H1 (cell line): Measurements from ENCODE around the gene RPS6KA5. TPM values are rescaled to one million over a fixed set of nuclear protein-coding genes. Genes with fewer than 3 reads are reported as not detected.

Experiments used
- CTCF ChIA-PET: fragments of 300-600 bp; sonication (Branson Sonifier 250); formaldehyde crosslinking; loops from one replicate; lab custom pipeline; 2021; ENCODE audit not compliant: partially characterized antibody; lab: Charles Lee
- POLR2A ChIA-PET: fragments of 300-600 bp; sonication (Branson Sonifier 250); formaldehyde crosslinking; loops from one replicate; lab custom pipeline; 2021; ENCODE audit warnings: inconsistent platforms; ENCODE audit not compliant: partially characterized antibody; lab: Charles Lee
- DNase-seq, 2 experiments: peaks; one replicate each; pipeline versions ENCODE4 v3.0.0 to v3.0.0-alpha.2; 2010 to 2022; ENCODE audit warnings: low spot score in 2 of 2, low read depth in 1 of 2, mixed read lengths in 1 of 2
- FAIRE-seq: peaks from 2 replicates; lab custom pipeline; 2011; peaks lifted over from hg19 to GRCh38; lab: Jason Lieb, UNC
- H2AFZ ChIP-seq: 2 replicates; pipeline ENCODE4 v1.8.1; 2012; ENCODE audit warnings: low read length, inconsistent platforms
- H2AK5ac ChIP-seq: 2 replicates; pipeline ENCODE4 v1.6.1; 2013; ENCODE audit warnings: low read depth, low read length
- H2BK120ac ChIP-seq: replicated peaks from 2 replicates; pipeline ENCODE3; 2013; ENCODE audit warnings: low read depth, low read length, inconsistent platforms
- H2BK12ac ChIP-seq: 2 replicates; pipeline ENCODE4 v1.6.1; 2013; ENCODE audit warnings: low read depth, low read length
- H2BK15ac ChIP-seq: 2 replicates; pipeline ENCODE4 v1.6.1; 2013; ENCODE audit warnings: low read length
- H2BK20ac ChIP-seq: 2 replicates; pipeline ENCODE4 v1.6.1; 2013; ENCODE audit warnings: low read length
- H2BK5ac ChIP-seq: 2 replicates; pipeline ENCODE4 v1.6.1; 2013; ENCODE audit warnings: low read depth, low read length
- H3K14ac ChIP-seq: 2 replicates; pipeline ENCODE4 v1.6.1; 2013; ENCODE audit warnings: inconsistent platforms; ENCODE audit not compliant: insufficient read length
- H3K18ac ChIP-seq: 2 replicates; pipeline ENCODE4 v1.6.1; 2013; ENCODE audit warnings: low read length; ENCODE audit errors: extremely low read depth
- H3K23ac ChIP-seq: 2 replicates; pipeline ENCODE4 v1.6.1; 2013; ENCODE audit warnings: inconsistent platforms; ENCODE audit not compliant: insufficient read length
- H3K23me2 ChIP-seq: 2 replicates; pipeline ENCODE4 v1.6.1; 2013; ENCODE audit warnings: low read depth, low read length
- H3K27ac ChIP-seq: 2 replicates; pipeline ENCODE4 v1.6.1; 2011; ENCODE audit warnings: low read depth, low read length, inconsistent platforms
- H3K27me3 ChIP-seq, 4 experiments: replicated peaks in 1 of 4; 1 replicate in 1 of 4; 2 replicates in 3 of 4; pipeline versions ENCODE4 v1.6.1 to v1.8.1; 2011 to 2013; ENCODE audit warnings: low read length in 3 of 4, mild to moderate bottlenecking in 3 of 4, inconsistent platforms in 2 of 4, mixed read lengths in 2 of 4, moderate library complexity in 1 of 4; ENCODE audit not compliant: control insufficient read depth in 3 of 4, insufficient read depth in 3 of 4; ENCODE audit errors: extremely low read depth in 1 of 4
- H3K36me3 ChIP-seq, 4 experiments: 2 replicates each; pipeline versions ENCODE4 v1.6.1 to v1.8.1; 2011 to 2013; ENCODE audit warnings: mild to moderate bottlenecking in 4 of 4, low read length in 3 of 4, moderate library complexity in 2 of 4, control low read depth in 1 of 4, inconsistent platforms in 1 of 4; ENCODE audit not compliant: insufficient read depth in 4 of 4, control insufficient read depth in 2 of 4
- H3K4ac ChIP-seq: replicated peaks from 2 replicates; pipeline ENCODE3; 2013; ENCODE audit warnings: low read length, low read depth, mixed read lengths, inconsistent platforms; ENCODE audit not compliant: insufficient read length
- H3K4me1 ChIP-seq, 4 experiments: replicated peaks in 1 of 4; 1 replicate in 1 of 4; 2 replicates in 3 of 4; pipeline versions ENCODE4 v1.6.1 to v1.8.1; 2011 to 2013; ENCODE audit warnings: low read length in 3 of 4, inconsistent platforms in 2 of 4, mixed read lengths in 1 of 4; ENCODE audit not compliant: insufficient read depth in 4 of 4, control insufficient read depth in 3 of 4
- H3K4me2 ChIP-seq, 2 experiments: 2 replicates each; pipeline versions ENCODE4 v1.6.1 to v1.8.1; 2011 to 2013; ENCODE audit warnings: low read depth in 2 of 2, low read length in 2 of 2, control low read depth in 1 of 2, inconsistent platforms in 1 of 2, mild to moderate bottlenecking in 1 of 2; ENCODE audit not compliant: insufficient read depth in 1 of 2
- H3K4me3 ChIP-seq, 4 experiments: fragments of 200-600, 300-600 bp in 1 of 4; sonication (generic), shearing (Covaris generic), sonication (Bioruptor Twin) in 1 of 4; 2 replicates each; pipeline versions ENCODE4 v1.5.1 to v1.8.1; 2011 to 2016; ENCODE audit warnings: low read length in 4 of 4, low read depth in 3 of 4, control low read depth in 2 of 4, inconsistent platforms in 2 of 4, mild to moderate bottlenecking in 2 of 4, mixed read lengths in 1 of 4, moderate library complexity in 1 of 4; ENCODE audit not compliant: insufficient read depth in 2 of 4; ENCODE audit errors: extremely low read depth in 1 of 4
- H3K56ac ChIP-seq: replicated peaks from 2 replicates; pipeline ENCODE3; 2013; ENCODE audit warnings: low read depth, mild to moderate bottlenecking, mixed read lengths, low read length, inconsistent platforms; ENCODE audit not compliant: insufficient read length
- H3K79me1 ChIP-seq: 2 replicates; pipeline ENCODE4 v1.6.1; 2013; ENCODE audit warnings: low read depth, low read length, control low read depth
- H3K79me2 ChIP-seq, 2 experiments: 2 replicates each; pipeline versions ENCODE4 v1.6.1 to v1.8.1; 2012 to 2013; ENCODE audit warnings: low read length in 2 of 2, mild to moderate bottlenecking in 2 of 2, inconsistent platforms in 1 of 2; ENCODE audit not compliant: insufficient read depth in 2 of 2, control insufficient read depth in 1 of 2
- H3K9ac ChIP-seq, 4 experiments: replicated peaks in 1 of 4; 1 replicate in 1 of 4; 2 replicates in 3 of 4; pipeline versions ENCODE4 v1.6.1 to v1.8.1; 2011 to 2013; ENCODE audit warnings: low read depth in 3 of 4, low read length in 3 of 4, control low read depth in 2 of 4, mild to moderate bottlenecking in 2 of 4, moderate library complexity in 2 of 4, inconsistent platforms in 1 of 4; ENCODE audit errors: extremely low read depth in 1 of 4
- H3K9me3 ChIP-seq, 2 experiments: 2 replicates each; pipeline versions ENCODE4 v1.6.1 to v1.8.1; 2012 to 2013; ENCODE audit warnings: mild to moderate bottlenecking in 2 of 2, moderate library complexity in 2 of 2, control low read depth in 1 of 2, inconsistent platforms in 1 of 2, low read depth in 1 of 2, low read length in 1 of 2, mixed read lengths in 1 of 2; ENCODE audit not compliant: insufficient read depth in 2 of 2
- H4K20me1 ChIP-seq, 2 experiments: replicated peaks in 1 of 2; 2 replicates each; pipeline versions ENCODE3 to v1.8.1; 2011 to 2013; ENCODE audit warnings: inconsistent platforms in 2 of 2, low read length in 2 of 2, mild to moderate bottlenecking in 1 of 2; ENCODE audit not compliant: insufficient read depth in 2 of 2, control insufficient read depth in 1 of 2
- H4K5ac ChIP-seq: 2 replicates; pipeline ENCODE4 v1.6.1; 2013; ENCODE audit warnings: low read length, low read depth, mixed read lengths, inconsistent platforms; ENCODE audit not compliant: insufficient read length
- H4K8ac ChIP-seq: 2 replicates; pipeline ENCODE4 v1.8.0; 2013; ENCODE audit warnings: mild to moderate bottlenecking, moderate library complexity, low read length, inconsistent platforms; ENCODE audit not compliant: insufficient read depth; ENCODE audit errors: extremely low read depth
- H4K91ac ChIP-seq: replicated peaks from 2 replicates; pipeline ENCODE3; 2013; ENCODE audit warnings: low read length, mixed read lengths, inconsistent platforms; ENCODE audit not compliant: insufficient read length
- HDAC6 ChIP-seq: IDR thresholded peaks from one replicate; pipeline ENCODE4 v1.7.1; 2012; ENCODE audit warnings: low read depth, mild to moderate bottlenecking, inconsistent platforms, low read length, moderate library complexity
- KDM5A ChIP-seq: fragments of 200-600 bp; IDR thresholded peaks from 2 replicates; pipeline ENCODE4 v1.7.1; 2012; ENCODE audit warnings: mild to moderate bottlenecking, low read length, inconsistent platforms, mixed read lengths
- RFX5 ChIP-seq: IDR thresholded peaks from 2 replicates; pipeline ENCODE4 v1.6.1; 2011; ENCODE audit warnings: low read depth, low read length, improper control_type of control experiment, borderline replicate concordance
- SRF ChIP-seq: IDR thresholded peaks from 2 replicates; pipeline ENCODE4 v1.6.1; 2011; ENCODE audit warnings: mild to moderate bottlenecking, low read depth, low read length, moderate library complexity
- WGBS, 2 experiments: shearing (Covaris generic) in 1 of 2; methylation state at CpG; one replicate each; pipeline versions ENCODE4 v1.1.6 to v1.1.7; 2013 to 2015; ENCODE audit warnings: low lambda C conversion rate in 2 of 2, mixed read lengths in 2 of 2, inconsistent platforms in 1 of 2, low coverage in 1 of 2, missing lambda C conversion rate in 1 of 2; ENCODE audit not compliant: insufficient replicate concordance in 2 of 2, insufficient coverage in 1 of 2, insufficient read length in 1 of 2; ENCODE audit errors: extremely low coverage in 1 of 2, missing lambda C conversion rate in 1 of 2; 5-methylcytosine and 5-hydroxymethylcytosine counted together
- polyA plus RNA-seq, 7 experiments: library from polyadenylated mRNA; depleted of rRNA in 3 of 7; stranded (reverse) in 5 of 7; unstranded in 2 of 7; fragments of >200 nt in 5 of 7; fragments of 200-250 nt in 2 of 7; gene quantifications; 1 replicate in 5 of 7; 2 replicates in 1 of 7; 4 replicates in 1 of 7; pipeline versions ENCODE4 v1.2.1 to v1.2.3, GENCODE V29; 2011 to 2013; ENCODE audit warnings: missing spikeins in 2 of 7, mixed read lengths in 2 of 7
- total RNA-seq: library from RNA; stranded (reverse); fragmentation: NEBNext Ultra II Directional; extraction: Animal tissue kit (Norgen Biotek cat#: 25700); gene quantifications from 2 replicates; pipeline ENCODE4 v1.2.1, GENCODE V29; 2021

RPS6KA5 gene
- total and polyA plus RNA-seq, 2 of the 8 experiments (the other 6 are each of a cell fraction or from before 2014, with no cell fraction given): 0.85 to 3.1 TPM

- FAIRE-seq (no peak), DNase-seq (no peak)
- H4K8ac ChIP-seq: no peak overlapping the region
- TF ChIP-seq RFX5: no peak
- TF ChIP-seq HDAC6: no peak
- no peak for TF ChIP-seq KDM5A
- TF ChIP-seq SRF: no peak
Observed at GRCh38 chr14:90809530-90810312, 250.7 kb downstream of the RPS6KA5 start.

More at GRCh38 chr14:90809530-90810312, 250.7 kb downstream of the RPS6KA5 start:
- H3K4me3 ChIP-seq: no peak overlapping the region
- H2AFZ ChIP-seq: no peak overlapping the region
- H3K23ac ChIP-seq: no peak overlapping the region
- H2BK120ac ChIP-seq: no peak overlapping the region
- no peak overlapping the region for H3K4me2 ChIP-seq
- no peaks in the 10 kb centered on the region; a peak in 3 of 7 replicates for H3K4me1 ChIP-seq
- H3K9me3 ChIP-seq: no peaks in the 10 kb centered on the region
- no peak overlapping the region for H3K14ac ChIP-seq
- no peak overlapping the region for H2BK15ac ChIP-seq
- peaks cover 13% of the 10 kb centered on the region; the same call in 1 of the 2 replicates for H3K79me1 ChIP-seq
- 92% methylated on average over 7 of the region's 7 CpGs; no CpG with 5 or more reads in 1 of the 2 experiments for WGBS, 2 experiments
- peaks cover 0 to 3% of the 10 kb centered on the region in 2 experiments; a peak in 1 of 4 replicates for H3K79me2 ChIP-seq
- H4K20me1 ChIP-seq: peaks cover 0 to 3% of the 10 kb centered on the region in 2 experiments
- no peak overlapping the region for H4K5ac ChIP-seq
- no peak overlapping the region for H3K9ac ChIP-seq
- CTCF ChIA-PET: interaction anchor here (1.0 kb wide), 1 partner anchor 50 kb away, joined by 4 read pairs; no protein-coding TSS in a partner anchor
- H3K36me3 ChIP-seq: no peaks in the 10 kb centered on the region
- no peak overlapping the region for H3K56ac ChIP-seq
- no peak overlapping the region for H2AK5ac ChIP-seq
- POLR2A ChIA-PET: no interaction called here
- no peak overlapping the region for H2BK12ac ChIP-seq
- H2BK20ac ChIP-seq: no peak overlapping the region
- H4K91ac ChIP-seq: no peak overlapping the region
- H3K18ac ChIP-seq: no peak overlapping the region
- no peak overlapping the region for H2BK5ac ChIP-seq
- no peaks in the 10 kb centered on the region; a peak in 1 of 7 replicates for H3K27me3 ChIP-seq
- no peak overlapping the region for H3K27ac ChIP-seq
- no peak overlapping the region for H3K4ac ChIP-seq
- H3K23me2 ChIP-seq: no peaks in the 10 kb centered on the region; the same call in 1 of the 2 replicates
